Chondrocyte (in vitro differentiated cells): Measurements from ENCODE around the gene UGT2B7. TPM values are rescaled to one million over a fixed set of nuclear protein-coding genes. Genes with fewer than 3 reads are reported as not detected.

Experiments
- DNase-seq: peaks from one replicate; pipeline ENCODE4 v3.0.0; 2021; ENCODE audit warnings: mixed read lengths, low spot score
- H3K27ac Mint-ChIP-seq: one replicate; pipeline ENCODE4 v1.8.0; 2021; ENCODE audit warnings: mild to moderate bottlenecking, moderate library complexity, mixed read lengths; ENCODE audit not compliant: unreplicated experiment
- H3K27me3 Mint-ChIP-seq: 2 replicates; pipeline ENCODE4 v1.8.0; 2021; ENCODE audit warnings: low read depth, mixed read lengths
- H3K36me3 Mint-ChIP-seq: 2 replicates; pipeline ENCODE4 v1.8.0; 2021; ENCODE audit warnings: low read depth, mixed read lengths
- H3K4me1 Mint-ChIP-seq: 2 replicates; pipeline ENCODE4 v1.8.0; 2021; ENCODE audit warnings: low read depth, mild to moderate bottlenecking, mixed read lengths
- H3K4me3 Mint-ChIP-seq: one replicate; pipeline ENCODE4 v1.8.0; 2021; ENCODE audit warnings: mild to moderate bottlenecking, moderate library complexity, mixed read lengths; ENCODE audit not compliant: unreplicated experiment
- H3K9me3 Mint-ChIP-seq: 2 replicates; pipeline ENCODE4 v1.8.0; 2021; ENCODE audit warnings: low read depth, mixed read lengths
- CTCF ChIP-seq: fragments of 200-600 bp; sonication (generic); IDR thresholded peaks from 2 replicates; pipeline ENCODE4 v1.5.0; 2021; ENCODE audit warnings: antibody characterized with exemption, mild to moderate bottlenecking, moderate library complexity
- total RNA-seq: library from RNA; stranded (reverse); gene quantifications from 3 replicates; pipeline ENCODE4 v1.2.1, GENCODE V29; 2021

UGT2B7 gene
- total RNA-seq, 1 donor from 2014 or later: 7.1 TPM

- DNase-seq: no peak
- no peaks in the 10 kb centered on the region for H3K36me3 Mint-ChIP-seq
- no peaks in the 10 kb centered on the region for H3K9me3 Mint-ChIP-seq
- H3K4me3 Mint-ChIP-seq: no peak overlapping the region
- TF ChIP-seq CTCF: no peak
- no peaks in the 10 kb centered on the region for H3K27me3 Mint-ChIP-seq
- H3K27ac Mint-ChIP-seq: no peak overlapping the region
- H3K4me1 Mint-ChIP-seq: no peaks in the 10 kb centered on the region
These were observed 29.8 kb downstream of the UGT2B7 start for GRCh38 chr4:69126024-69126423.

GRCh38 chr4:69133993-69134392 lies 37.7 kb downstream of the UGT2B7 start:
- no peak for TF ChIP-seq CTCF
- Mint-ChIP-seq H3K36me3 (no peaks in the 10 kb centered on the region), H3K9me3 (peaks cover 3% of the 10 kb centered on the region), H3K27ac (no peak overlapping the region), H3K27me3 (peaks cover 6% of the 10 kb centered on the region), H3K4me1 (no peaks in the 10 kb centered on the region), H3K4me3 (no peak overlapping the region)
- DNase-seq: no peak

GRCh38 chr4:69134471-69134870 lies 38.2 kb downstream of the UGT2B7 start:
- H3K9me3 Mint-ChIP-seq: peaks cover 6% of the 10 kb centered on the region
- H3K4me1 Mint-ChIP-seq: no peaks in the 10 kb centered on the region
- no peaks in the 10 kb centered on the region for H3K36me3 Mint-ChIP-seq
- no peak overlapping the region for H3K27ac Mint-ChIP-seq
- no peak for DNase-seq
- H3K27me3 Mint-ChIP-seq: peaks cover 8% of the 10 kb centered on the region
- H3K4me3 Mint-ChIP-seq: no peak overlapping the region
- no peak for TF ChIP-seq CTCF

- TF ChIP-seq CTCF: no peak
- DNase-seq: no peak
- Mint-ChIP-seq H3K27ac (no peak overlapping the region), H3K27me3 (peaks cover 10% of the 10 kb centered on the region), H3K9me3 (peaks cover 7% of the 10 kb centered on the region), H3K4me1 (no peaks in the 10 kb centered on the region), H3K4me3 (no peak overlapping the region), H3K36me3 (no peaks in the 10 kb centered on the region)
These were observed 45.0 kb downstream of the UGT2B7 start for GRCh38 chr4:69141320-69141719.

GRCh38 chr4:69147334-69147733 lies 51.1 kb downstream of the UGT2B7 start:
- Mint-ChIP-seq H3K36me3 (no peaks in the 10 kb centered on the region), H3K4me1 (no peaks in the 10 kb centered on the region), H3K4me3 (no peak overlapping the region), H3K27me3 (peaks cover 15% of the 10 kb centered on the region), H3K9me3 (no peaks in the 10 kb centered on the region), H3K27ac (no peak overlapping the region)
- no peak for TF ChIP-seq CTCF
- DNase-seq: no peak
